NCI-H345 treated with DMSO at 0.1 percent for 48 hours (cell line): ENCODE measurements around the gene EXOC4.

ENCODE experiments used
- DNase-seq: peaks from one replicate; lab custom pipeline; 2025; ENCODE audit not compliant: unreplicated experiment; lab: John Stamatoyannopoulos, UW

The EXOC4 gene

GRCh38 chr7:133564484-133564883, 311.6 kb downstream of the EXOC4 start:
- no peak for DNase-seq

DNA sequence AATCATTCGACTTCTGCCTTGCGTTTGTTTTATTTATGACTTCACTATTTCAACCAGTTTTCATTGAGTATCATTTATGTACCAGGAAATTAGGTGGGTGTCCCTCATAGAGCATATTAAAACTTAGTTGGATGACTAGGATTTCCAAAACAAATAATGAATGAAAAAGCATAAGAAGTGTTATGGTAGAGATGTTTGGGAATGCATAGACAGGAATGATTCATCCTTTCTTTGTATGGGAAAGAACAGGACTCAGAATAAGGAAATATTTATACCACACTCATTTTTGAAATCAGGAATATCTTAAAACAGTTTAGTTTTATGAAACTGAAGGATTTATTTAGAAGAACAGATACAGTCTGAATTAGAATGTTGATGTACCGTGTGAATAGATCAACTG, 315.7 kb downstream of the EXOC4 start:
- no peak for DNase-seq

- DNase-seq: no peak
Measured at GRCh38 chr7:133570321-133570720, 317.4 kb downstream of the EXOC4 start.

GRCh38 chr7:133571076-133571475, 318.2 kb downstream of the EXOC4 start:
- no peak for DNase-seq

DNA sequence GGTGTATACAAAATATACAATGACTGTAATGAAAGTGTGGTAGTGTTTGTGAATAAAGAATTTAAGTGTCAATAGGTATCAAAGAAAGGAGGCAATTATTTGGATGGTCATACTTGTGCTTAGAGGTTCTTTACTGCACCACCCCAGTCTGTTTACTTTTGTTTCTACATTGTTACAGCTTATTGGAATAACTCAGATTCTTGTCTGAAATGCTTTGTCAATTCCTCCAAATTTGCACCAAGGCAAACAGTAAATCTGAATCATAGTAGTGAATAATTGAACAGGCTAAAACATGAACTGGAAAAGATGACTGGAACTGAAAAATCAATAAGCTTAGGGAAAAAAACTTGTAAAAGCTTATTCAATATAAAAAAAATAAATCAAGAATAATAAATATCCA, 319.2 kb downstream of the EXOC4 start:
- DNase-seq: no peak

DNA sequence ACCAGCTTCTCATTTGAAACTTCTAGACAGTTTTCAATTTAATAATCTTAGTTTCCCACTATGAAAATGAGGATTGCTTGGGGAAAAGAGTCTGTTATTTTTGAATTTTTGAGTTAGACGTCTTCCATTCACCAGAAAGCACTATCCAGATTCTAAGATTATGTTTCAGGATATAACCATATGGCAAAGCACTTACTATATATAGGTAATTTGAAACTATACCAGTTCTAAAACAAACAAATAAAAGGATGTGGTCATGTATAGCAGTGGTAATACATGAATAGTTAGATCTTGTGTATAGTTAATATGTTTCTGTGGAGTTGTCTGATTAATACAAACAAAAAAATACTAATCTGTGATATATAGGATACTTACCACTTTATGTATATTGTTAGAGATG, 320.0 kb downstream of the EXOC4 start:
- no peak for DNase-seq

DNA sequence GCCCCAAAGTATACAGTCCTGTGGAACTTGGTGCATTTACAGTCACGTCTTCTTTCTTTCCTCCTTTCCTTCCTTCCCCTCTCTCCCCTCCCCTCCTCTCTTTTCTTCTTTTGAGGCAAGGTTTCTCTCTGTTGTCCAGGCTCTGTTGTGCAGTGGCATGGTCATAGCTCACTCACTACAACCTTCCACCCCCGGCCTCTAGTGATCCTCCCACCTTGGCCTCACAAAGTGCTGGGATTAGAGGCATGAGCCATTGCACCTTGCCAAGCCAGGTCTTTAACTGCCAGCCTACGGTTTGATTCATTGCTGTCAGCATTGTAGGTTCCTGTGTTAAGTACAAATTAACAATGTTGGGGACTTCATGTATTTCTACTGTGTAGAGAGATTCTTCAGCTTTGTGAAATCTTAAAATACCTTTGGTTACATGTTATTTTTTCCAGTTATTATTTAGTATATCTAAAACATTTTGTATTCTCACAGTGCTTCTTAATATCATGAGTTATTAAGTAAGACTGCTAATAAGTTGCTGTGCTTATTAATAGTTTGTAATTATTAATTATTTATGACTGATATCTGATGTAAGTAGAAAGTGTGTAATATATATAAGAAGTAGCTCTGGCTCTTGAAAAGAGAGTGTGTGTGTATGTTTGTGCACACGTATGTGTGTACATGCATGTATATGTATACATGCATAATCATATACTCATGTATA, 320.8 kb downstream of the EXOC4 start:
- DNase-seq: no peak

DNA sequence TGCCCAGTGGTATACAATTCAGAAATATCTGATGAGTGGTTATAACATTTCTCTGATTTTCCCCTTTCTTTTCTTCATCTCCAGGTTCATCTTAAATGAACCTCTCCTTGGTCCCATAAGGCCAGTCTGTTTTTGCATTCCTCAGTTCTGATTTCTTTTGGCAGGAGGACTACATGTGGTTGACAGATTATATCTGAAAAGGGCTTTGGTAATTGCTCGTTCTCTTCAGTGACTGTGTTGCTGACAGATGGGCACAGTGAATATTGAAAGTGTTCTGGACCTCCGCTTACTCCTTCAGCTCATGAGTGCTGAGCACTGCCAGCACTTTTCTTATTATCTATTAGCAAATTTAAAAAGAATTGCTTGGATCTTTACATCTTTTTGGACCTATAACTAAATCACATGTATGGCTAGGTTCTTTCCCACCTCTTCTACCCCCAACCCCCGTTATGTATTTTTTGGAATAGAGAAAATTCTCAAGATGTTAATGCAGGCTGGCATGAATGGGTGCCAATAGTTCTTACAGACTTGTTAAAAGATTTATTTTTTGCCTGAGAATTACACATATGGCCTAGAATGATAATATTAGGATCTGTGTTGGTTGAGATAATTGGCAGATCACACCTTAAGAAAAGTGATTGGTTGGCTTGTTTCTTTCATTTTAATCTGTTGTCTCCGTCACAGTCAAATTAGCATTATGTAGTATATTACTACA, 323.0 kb downstream of the EXOC4 start:
- no peak for DNase-seq

DNA sequence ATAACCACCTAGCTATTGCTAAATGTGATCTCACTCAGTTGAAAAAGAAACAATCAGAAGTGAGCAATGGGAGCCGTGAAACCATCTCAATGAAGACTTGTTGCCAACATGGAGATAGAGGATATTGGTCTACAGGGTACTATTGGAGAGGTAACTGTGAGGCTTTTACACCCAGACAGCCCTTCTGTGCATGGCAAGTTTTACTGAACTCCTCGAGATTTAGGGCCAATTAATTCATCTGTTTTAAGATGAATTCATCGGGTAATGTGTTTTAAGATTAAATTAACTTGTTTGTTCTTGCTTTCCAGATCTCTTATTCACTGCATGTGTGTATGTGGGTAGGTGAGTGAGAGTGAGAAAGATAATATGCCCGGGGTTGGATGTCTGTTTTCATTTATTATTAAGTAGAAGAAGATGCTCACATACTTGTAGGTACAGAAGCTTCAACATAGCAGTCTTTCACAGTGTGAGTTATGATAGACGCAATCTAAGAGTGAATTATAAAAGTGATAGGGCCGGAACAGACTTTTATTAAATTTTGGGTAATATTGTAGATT, 323.8 kb downstream of the EXOC4 start:
- no peak for DNase-seq

- DNase-seq: no peak
Measured at GRCh38 chr7:133582766-133583523, 330.1 kb downstream of the EXOC4 start.

- no peak for DNase-seq
Measured at GRCh38 chr7:133583545-133584171, 330.8 kb downstream of the EXOC4 start.

DNA sequence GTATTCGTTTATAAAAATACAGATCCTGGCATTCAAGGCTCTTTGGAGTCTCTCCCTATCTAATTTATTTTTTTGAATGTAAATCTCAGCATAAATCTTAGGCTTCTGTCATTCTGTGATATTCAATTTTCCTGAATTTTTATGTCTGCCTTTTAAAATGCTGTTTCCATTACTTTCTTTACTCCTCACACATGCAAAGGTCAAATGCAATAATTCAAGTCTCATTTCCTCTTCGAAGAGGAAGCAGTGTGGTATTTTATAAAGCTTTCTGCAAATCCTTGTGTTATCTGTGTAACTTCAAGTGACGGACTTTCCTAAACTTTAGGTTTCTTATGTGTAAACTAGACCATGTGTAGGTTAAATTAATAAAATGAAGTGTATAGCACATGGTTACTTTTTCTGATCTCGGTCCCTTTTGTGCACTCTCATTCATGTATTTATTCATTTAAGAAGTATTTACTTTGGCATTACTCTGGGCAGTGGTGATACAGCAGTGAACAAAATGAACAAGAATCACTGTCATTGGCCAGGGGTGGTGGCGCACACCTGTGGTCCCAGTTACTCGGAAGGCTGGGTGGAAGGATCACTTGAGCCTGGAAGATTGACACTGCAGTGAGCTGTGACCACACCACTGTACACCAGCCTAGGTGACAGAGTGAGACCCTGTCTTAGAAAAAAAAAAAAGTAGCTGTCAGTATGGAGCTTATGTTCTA, 332.2 kb downstream of the EXOC4 start:
- DNase-seq: no peak

- DNase-seq: no peak
Measured at GRCh38 chr7:133586253-133586652, 333.4 kb downstream of the EXOC4 start.

DNA sequence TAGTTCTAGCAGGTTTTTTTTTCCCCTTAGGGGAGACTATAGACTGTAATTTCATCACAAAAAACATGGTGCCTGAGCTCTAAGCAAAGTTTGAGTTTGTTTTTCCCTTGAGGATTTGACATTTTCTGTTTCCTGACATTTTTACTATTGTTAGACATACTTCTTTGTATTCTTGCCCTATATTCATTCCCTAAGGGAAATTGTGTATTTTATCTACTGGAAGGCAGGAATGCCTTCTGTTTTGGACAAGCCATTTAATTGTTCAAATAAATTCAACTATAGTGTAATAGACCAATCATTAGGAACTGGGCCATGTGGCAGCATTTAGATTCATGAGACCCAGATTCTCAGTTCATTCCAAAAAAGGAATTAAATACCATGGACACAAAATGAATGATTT, 335.0 kb downstream of the EXOC4 start:
- DNase-seq: no peak

DNA sequence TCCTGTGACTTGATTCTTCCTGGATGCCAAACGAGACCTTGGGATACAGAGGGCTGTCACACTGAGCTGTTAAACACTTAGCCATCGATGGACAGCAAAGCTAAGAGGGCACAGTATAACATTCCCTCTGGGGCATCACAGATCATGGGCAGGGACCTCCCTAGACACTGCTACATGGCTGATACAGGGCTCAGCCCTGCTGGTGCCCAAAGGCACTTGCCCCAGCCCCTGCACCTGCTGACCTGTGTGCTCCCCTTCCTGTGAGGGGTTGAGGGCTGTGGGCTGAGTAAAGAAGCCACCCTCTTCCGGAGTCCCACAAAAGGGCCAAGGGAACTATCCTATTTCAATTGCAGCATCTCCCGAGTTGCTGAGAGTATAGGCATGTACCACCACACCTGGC, 337.9 kb downstream of the EXOC4 start:
- DNase-seq: no peak

GRCh38 chr7:133591704-133592340, 338.9 kb downstream of the EXOC4 start:
- DNase-seq: no peak

- no peak for DNase-seq
Measured at GRCh38 chr7:133593561-133593960, 340.7 kb downstream of the EXOC4 start.

DNA sequence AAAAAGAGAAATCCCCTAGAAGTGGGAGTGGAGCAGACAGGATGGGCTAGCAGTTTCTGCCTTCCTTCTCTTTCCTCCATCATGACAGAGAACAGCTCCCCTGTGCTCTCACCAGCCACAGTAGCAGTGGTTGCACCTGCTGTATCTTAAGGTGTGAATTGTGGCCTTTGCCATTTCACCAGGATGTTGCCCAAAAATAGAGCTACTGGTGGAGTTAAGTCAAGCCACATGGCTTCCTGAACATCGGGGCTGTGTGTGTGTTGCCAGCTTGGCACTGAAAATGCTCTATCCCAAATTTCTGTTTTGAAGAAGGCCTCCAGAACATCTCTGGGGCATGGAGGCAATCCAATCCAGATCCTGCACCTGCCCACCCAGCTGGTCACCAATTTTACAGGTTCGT, 348.7 kb downstream of the EXOC4 start:
- no peak for DNase-seq

- no peak for DNase-seq
Measured at GRCh38 chr7:133602291-133602690, 349.4 kb downstream of the EXOC4 start.

- no peak for DNase-seq
Measured at GRCh38 chr7:133606991-133607390, 354.1 kb downstream of the EXOC4 start.
